Measurements from ENCODE around the gene MAPK10. TPM values are rescaled to one million over a fixed set of nuclear protein-coding genes. Genes with fewer than 3 reads are reported as not detected.

Gene MAPK10
- total RNA-seq, 6 donors from 2014 or later = 11.1 to 89.1 (median 29.5) TPM

GRCh38 chr4:86004030-86004429 lies 355.8 kb downstream of the MAPK10 start:
- Histone ChIP-seq H3K27ac (no peak overlapping the region), H3K4me1 (peaks cover 0 to 6% (median 0%) of the 10 kb centered on the region in 4 donors), H3K27me3 (no peaks in the 10 kb centered on the region), H3K4me3 (no peak overlapping the region), H3K9me3 (no peaks in the 10 kb centered on the region), H3K36me3 (peaks cover 0 to 4% (median 0%) of the 10 kb centered on the region in 4 donors)
- DNase-seq (no peak), ATAC-seq (ENCODE audit: low FRiP score in 2 of 2) (no peak)
- TF ChIP-seq EP300 (IDR thresholded peaks at IDR 0.05) (no peak), CTCF (IDR thresholded peaks at IDR 0.05) (no peak), POLR2A (IDR thresholded peaks at IDR 0.05) (no peak), POLR2AphosphoS5 (IDR thresholded peaks at IDR 0.05) (no peak)
- WGBS, 2 donors = 81 to 82% methylated on average over 2 of the region's 2 CpGs

DNA sequence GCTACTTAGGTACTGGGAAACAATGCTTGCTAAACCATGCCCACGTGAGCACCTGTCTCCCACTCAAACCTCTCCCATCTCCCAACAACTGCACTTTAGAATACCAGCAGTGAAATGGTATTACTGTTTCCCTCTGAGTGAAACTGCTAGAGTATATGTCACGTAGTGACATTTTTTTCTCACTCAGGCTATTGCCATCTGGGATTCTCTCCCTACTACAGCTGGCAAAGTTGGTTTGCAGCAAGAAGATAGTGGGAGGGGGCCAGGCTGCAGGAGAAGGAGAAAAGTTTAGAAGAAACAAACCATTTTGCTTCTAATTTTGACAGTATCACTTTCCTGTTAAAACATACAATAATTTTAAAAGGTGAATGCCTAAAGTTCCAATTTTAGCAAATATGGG lies 358.3 kb downstream of the MAPK10 start:
- Histone ChIP-seq H3K9me3 (no peaks in the 10 kb centered on the region), H3K36me3 (peaks cover 0 to 4% (median 0%) of the 10 kb centered on the region in 4 donors), H3K27ac (no peak overlapping the region), H3K4me1 (peaks cover 0 to 5% (median 0%) of the 10 kb centered on the region in 4 donors), H3K4me3 (no peak overlapping the region), H3K27me3 (no peaks in the 10 kb centered on the region)
- WGBS, 2 donors = 66 to 84% methylated on average over 2 of the region's 2 CpGs
- TF ChIP-seq POLR2AphosphoS5 (IDR thresholded peaks at IDR 0.05) (no peak), EP300 (IDR thresholded peaks at IDR 0.05) (no peak), CTCF (IDR thresholded peaks at IDR 0.05) (no peak), POLR2A (IDR thresholded peaks at IDR 0.05) (no peak)
- no peak for ATAC-seq (ENCODE audit: low FRiP score in 2 of 2)
- no peak for DNase-seq

GRCh38 chr4:85995361-85995760 lies 364.5 kb downstream of the MAPK10 start:
- no peak for ATAC-seq (ENCODE audit: low FRiP score in 2 of 2)
- no peaks in the 10 kb centered on the region for H3K9me3 ChIP-seq
- H3K36me3 ChIP-seq = peaks cover 4 to 16% (median 8%) of the 10 kb centered on the region in 4 donors
- no peaks in the 10 kb centered on the region for H3K4me1 ChIP-seq
- H3K4me3 ChIP-seq = no peak overlapping the region
- DNase-seq = no peak
- no peak overlapping the region for H3K27ac ChIP-seq
- WGBS, 2 donors = 73 to 85% methylated on average over 6 of the region's 6 CpGs
- no peaks in the 10 kb centered on the region for H3K27me3 ChIP-seq
- TF ChIP-seq EP300 (IDR thresholded peaks at IDR 0.05) (no peak), POLR2A (IDR thresholded peaks at IDR 0.05) (no peak), CTCF (IDR thresholded peaks at IDR 0.05) (no peak), POLR2AphosphoS5 (IDR thresholded peaks at IDR 0.05) (no peak)

- Histone ChIP-seq H3K36me3 (peaks cover 4 to 16% (median 8%) of the 10 kb centered on the region in 4 donors), H3K4me1 (no peaks in the 10 kb centered on the region), H3K4me3 (no peak overlapping the region), H3K9me3 (no peaks in the 10 kb centered on the region), H3K27me3 (no peaks in the 10 kb centered on the region), H3K27ac (no peak overlapping the region)
- DNase-seq = no peak
- no peak for TF ChIP-seq POLR2A (IDR thresholded peaks at IDR 0.05)
- no peak for TF ChIP-seq CTCF (IDR thresholded peaks at IDR 0.05)
- no peak for TF ChIP-seq POLR2AphosphoS5 (IDR thresholded peaks at IDR 0.05)
- TF ChIP-seq EP300 (IDR thresholded peaks at IDR 0.05) = no peak
- ATAC-seq (ENCODE audit: low FRiP score in 2 of 2) = no peak
Measured at GRCh38 chr4:85994576-85994975, 365.3 kb downstream of the MAPK10 start.

DNA sequence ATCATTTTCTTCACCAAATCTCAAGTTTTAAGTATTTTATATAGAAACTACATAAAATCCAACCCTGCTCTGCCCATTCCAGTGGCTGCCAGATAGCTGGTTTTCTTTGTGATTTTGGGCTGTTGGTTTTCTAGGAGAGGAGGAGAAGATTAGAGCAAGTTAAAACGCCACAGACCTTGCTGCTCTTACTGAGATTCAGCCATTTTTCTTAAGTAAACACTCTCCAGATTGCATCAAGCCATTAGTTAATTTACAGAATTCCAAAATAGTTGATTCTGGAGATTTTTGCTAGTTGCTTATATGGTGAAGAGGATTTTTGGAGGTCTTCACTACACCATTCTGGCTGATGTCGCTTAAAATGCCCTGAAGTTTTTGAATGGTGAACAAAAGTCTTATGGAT lies 366.2 kb downstream of the MAPK10 start:
- 79 to 91% methylated on average over 2 of the region's 2 CpGs for WGBS, 2 donors
- ATAC-seq (ENCODE audit: low FRiP score in 2 of 2) (no peak), DNase-seq (no peak)
- TF ChIP-seq POLR2AphosphoS5 (IDR thresholded peaks at IDR 0.05) = no peak
- no peak for TF ChIP-seq EP300 (IDR thresholded peaks at IDR 0.05)
- no peak for TF ChIP-seq CTCF (IDR thresholded peaks at IDR 0.05)
- TF ChIP-seq POLR2A (IDR thresholded peaks at IDR 0.05) = no peak
- Histone ChIP-seq H3K27ac (no peak overlapping the region), H3K4me3 (no peak overlapping the region), H3K36me3 (peaks cover 4 to 16% (median 8%) of the 10 kb centered on the region in 4 donors), H3K9me3 (no peaks in the 10 kb centered on the region), H3K4me1 (no peaks in the 10 kb centered on the region), H3K27me3 (no peaks in the 10 kb centered on the region)
